G401 (cell line): Measurements from ENCODE around the gene PPP1R1B. TPM values are rescaled to one million over a fixed set of nuclear protein-coding genes. Genes with fewer than 3 reads are reported as not detected.

Experiments
- DNase-seq: peaks from one replicate; pipeline ENCODE4 v3.0.0-alpha.2; 2015; ENCODE audit warnings: low spot score
- in situ Hi-C: cut with HindIII; loops from 2 replicates; pipeline ENCODE4 v1.10.0; 2016; ENCODE audit warnings: low sequenced_read_pairs, mixed read lengths
- total RNA-seq: library from RNA; depleted of rRNA; stranded (reverse); fragments of >200 nt; shearing (Covaris generic); gene quantifications from 2 replicates; pipeline ENCODE4 v1.2.3, GENCODE V29; 2014

PPP1R1B gene
- total RNA-seq, 1 experiment from 2014 or later, result 8.6 TPM

DNA sequence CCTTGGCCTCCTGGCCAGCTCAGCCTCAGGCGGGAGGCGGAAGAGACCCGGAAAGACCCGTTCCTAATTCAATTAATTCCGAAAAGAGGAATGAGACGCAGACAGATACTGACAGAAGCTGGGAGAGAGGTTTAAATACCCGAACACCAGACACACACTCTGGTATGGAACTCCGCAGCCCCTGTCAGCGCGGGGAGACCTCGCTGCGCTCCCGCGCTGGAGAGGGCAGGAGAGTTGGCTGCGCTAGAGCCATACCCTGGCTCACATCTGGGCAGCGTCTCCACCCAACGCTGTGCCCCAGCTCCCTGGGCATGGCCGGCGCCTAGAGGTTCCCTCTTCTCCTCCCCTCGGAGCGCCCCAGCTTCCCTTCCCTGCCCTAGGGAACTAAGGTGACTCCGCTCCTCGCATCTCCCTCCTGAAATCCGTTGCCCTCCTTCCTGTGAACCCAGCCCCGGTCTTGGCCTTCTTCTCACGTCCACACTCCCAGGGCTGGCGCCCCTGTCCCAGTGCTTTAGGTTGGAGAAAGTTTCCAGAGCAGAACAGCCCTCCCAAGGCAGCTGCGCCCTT is 27.0 kb upstream of the PPP1R1B start:
- in situ Hi-C loops, result no loop called here
- no peak for DNase-seq

DNA sequence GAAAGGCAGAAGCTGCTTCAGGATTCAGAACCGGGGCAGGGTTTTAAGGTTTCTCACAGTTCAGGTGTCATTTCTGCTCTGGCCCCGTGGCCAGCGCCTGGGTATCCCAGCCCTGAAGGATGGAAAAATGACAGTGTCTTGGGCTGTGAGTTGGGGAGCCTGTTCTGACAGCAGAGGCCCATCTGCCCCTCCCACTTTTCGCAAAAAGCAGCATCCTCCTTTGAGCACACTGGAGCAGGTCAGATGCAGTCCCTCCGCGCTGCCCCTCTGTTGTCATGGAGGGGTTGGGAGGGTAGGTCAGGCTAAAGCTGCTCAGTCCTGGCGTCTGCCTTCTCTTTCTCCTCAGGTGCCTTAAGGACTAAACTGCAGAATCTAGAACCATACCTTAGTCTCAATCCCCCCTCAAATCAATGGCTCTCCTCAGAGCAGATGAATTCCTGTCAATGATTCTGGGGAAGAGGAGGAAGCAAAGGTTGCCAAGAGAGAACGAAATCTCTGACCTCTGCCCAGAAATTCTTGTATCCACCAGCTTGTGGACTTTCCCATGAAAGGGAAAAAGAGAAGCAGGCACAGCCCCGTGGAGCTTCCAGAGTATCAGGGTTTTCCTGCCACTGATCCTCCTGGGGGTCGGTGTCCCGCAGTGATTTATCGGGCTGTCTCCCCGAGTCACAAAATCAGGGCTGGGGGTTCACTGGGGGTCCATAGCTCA is 26.3 kb upstream of the PPP1R1B start:
- peak; percentile 75 for DNase-seq
- in situ Hi-C loops, result no loop called here

DNA sequence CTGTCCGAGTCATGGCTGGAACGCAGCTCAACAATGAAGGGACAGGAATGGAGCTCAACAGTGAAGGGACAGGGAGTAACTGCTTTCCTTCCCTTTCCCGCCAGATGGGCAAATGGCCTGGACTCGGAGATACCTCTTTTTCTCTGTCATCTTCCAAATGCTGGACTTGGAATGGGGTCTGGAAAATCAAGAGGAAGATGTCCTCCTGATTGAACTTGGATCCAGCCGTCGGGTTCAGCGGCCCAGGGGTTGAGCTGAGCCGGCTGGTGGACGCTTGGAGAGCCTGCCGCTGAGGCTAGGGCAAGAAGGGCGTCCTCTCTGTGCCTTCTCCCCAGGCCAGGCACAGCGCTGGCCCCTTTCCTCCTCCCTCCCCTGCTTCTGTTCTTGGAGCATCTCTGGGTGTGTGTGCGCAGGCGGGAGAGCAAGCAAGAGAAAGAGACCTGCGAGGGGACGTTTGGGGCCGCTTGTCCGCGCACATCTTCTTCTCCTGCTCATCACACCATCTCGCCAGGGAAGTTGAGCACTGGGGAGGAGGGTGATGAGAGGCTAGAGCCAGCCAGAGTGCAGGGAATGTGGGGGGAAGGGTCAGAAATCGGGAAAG is 25.7 kb upstream of the PPP1R1B start:
- peak; percentile 82 for DNase-seq
- in situ Hi-C loops, result no loop called here

DNA sequence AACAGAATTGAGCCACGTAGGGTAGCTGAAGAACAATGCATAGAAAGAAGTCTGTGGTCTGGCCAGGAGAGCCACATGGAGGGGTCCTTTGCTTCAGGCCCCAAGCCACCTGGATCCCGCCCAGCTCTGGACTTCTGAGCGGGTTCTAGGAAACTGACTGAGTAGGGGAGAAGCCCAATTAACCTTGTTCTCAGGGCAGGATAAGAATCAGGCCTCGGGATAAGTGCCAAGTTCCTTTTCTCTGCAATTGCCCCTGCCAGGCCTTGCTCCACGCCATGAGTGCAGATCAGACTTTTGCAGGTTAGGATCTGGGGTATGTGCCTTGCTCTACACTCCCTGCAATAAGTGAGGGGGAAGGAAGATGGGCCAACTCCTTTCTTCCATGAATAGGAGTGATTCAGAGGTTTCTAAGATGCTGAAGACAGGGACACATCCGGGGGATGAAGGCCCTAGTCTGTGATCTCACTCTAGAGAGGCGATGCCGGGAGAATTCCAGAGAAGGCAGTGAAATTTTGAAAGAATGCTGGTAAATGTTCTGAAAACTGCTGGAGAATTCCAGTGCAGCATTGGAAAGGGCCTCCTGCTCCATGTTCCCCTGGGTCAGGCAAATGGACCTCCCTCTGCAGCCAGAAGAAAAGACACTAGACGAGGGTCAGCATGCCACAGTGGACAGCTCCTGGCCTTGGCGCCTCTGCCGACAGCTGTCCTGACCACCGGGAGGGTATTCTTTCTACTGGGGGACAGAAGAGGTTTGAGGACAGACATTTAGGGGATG is 24.8 kb upstream of the PPP1R1B start:
- in situ Hi-C loops, result no loop called here
- DNase-seq, result peak; percentile 64

DNA sequence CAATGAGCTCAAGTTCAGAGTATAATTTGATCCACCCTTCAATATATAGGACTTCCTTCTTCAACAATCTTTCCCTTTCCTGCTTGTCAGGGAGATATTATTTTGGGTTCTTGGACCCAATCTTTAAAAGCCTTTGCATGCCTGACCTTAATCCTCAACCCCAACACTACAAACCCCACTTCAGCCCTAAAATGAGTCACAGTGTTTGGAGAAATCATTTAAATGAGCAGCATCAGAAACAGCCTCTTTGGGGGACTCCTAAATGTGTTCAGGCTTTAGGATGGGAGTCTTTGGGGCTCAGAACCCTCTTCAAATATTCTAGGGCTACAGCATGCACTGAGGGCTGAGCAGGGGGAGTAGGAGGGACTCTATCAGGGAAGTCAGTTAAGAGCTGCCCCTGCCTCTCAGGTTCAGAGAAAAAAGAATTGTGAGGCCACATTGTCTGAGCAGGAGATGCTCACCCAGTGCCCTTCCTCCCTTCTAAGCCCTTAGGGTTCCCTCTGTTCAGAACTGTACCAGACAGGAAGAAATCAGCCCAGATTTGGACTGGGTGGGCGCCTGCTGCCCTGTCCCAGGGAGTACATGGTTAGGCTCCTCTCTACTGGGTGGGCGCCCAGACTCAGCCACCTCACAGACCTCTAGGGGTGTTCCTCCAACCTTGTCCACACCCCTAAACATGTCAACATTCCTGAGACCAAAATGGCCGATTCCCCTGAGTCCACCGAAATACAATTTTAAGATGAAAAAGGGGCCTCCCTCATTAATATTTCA is 24.0 kb upstream of the PPP1R1B start:
- in situ Hi-C loops, result no loop called here
- peak; percentile 47 for DNase-seq

DNA sequence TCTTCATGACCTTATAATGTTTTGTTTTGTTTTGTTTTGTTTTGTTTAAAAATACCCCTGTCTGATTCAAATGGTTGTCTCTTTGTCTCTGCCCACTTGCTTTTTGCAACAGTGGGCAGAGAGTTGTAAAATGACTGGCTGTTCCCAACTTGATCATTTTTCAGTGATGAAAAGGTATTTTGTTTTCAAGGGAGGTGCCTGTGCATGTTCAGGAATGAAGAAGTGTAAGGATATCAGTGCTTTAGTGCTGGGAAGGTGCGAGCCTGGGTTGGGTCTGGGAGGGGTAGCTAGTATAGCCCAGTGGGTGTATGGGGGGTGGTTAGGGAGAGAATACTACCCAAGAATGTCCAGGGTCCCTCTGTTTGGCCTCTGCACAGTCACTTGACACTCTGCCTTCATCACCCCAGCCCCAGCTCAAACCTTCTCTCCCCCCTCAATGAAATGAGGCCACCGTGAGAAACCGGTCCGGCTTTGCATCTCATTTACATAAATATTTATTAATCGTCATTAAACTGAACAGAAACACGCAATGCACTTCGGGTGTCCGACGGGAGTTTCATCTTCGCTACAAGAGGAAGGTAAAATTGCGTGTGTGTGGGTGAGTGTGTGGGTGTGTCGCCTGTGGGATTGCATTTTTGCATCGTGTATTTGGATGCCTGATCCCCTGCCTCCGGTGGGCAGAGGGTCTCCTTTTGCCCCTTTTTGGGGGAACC is 23.3 kb upstream of the PPP1R1B start:
- in situ Hi-C loops, result no loop called here
- DNase-seq, result no peak

DNA sequence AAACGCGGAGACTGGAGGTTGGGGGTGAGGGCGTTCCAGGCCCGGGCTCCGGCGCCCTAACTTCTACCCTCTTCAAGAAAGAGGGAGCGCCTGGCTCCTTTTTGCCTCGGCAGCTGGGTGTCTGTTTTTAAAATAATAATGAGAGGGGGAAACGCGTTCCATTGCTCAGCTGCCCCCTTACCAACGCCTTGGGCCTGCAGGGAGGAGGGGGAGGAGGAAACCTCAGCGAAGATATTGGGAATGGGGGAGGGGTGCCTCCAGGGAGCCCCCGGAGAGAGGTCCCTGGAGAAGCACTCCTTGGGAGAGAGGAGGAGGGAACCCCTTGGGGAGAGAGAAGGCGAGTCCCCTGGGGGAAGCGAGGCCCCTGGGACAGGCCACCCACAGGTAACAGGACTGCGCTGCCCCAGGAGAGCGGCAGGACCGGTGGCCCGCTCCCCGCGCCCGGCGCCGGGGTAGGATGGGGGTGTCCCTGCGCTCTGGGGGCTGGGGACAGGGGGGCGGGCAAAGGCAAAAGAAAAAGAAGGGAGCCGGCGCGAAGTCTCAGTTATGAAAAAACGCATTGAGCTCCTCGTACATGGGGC is 21.8 kb upstream of the PPP1R1B start:
- in situ Hi-C loops, result no loop called here
- no peak for DNase-seq

DNA sequence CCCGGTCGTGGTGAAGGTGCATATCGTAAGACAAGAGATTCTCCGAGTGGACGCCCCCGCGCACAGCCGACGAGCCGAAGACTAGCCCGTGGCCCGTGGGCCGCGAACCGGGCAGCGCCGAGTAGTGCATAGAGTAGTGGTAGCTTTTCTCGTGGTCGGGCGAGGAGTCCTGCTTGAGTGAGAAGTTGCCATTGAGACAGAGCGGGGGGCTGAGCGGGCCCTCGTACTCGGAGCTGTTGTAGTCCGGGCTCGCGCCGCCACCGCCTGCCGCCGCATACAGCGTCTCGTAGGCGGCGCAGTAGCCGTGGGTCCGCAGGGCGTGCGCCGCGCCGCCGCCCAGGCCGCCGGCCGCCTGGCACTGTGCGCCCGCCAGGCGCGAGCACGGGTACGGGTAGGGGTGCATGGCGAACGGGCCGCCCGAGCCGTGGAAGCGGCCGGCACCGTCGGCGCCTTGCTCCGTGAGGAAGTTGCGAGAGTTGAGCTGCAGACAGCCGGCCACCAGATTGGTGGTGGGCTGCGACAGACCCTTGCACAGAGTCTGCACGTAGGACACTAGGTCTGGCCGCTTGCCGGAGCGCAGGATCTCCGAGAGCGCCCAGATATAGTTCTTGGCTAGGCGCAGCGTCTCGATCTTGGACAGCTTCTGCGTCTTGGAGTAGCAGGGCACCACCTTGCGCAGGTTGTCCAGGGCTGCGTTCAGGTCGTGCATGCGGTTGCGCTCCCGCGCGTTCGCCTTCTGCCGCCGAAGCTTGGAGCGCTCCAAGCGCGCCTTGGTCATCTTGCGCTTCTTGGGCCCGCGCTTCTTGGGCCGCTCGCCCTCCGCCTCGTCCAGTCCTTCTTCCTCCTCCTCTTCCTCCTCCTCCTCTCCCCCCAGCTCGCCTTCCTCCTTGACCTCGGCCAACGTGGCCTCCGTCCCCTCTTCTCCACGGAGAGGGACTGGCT is 21.0 kb upstream of the PPP1R1B start:
- in situ Hi-C loops, result no loop called here
- peak; percentile 36 for DNase-seq

DNA sequence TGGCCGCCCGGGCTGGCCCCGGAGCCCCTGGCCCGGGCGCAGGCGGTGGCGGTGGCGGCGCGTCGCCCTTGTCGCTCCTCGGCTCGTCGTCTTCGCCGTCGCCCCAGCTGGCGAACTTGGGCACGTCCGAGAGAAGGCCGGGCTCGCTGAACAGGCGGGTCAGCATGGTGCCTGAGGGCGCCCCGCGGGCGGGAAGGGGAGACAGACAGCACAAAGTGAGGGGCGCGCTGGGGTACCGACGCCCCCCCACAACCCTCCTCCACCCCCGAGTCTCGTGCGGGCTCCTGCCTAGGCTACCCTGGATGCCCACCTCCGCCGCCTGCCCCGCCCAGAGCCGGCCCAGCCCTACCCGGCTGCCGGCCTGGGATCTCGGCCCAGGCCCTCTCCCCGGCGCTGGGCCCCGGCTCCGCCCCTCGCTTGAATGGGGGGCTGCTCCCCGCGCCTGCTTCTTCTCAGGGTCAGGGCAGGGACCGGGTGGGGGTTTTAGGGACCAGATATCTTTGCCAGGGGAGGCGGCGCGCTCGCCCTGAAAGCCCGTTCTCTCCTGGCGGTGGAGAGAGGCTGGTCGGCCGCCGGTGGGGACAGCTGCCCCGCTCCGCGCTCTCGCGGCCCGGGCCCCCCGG is 20.2 kb upstream of the PPP1R1B start:
- in situ Hi-C loops, result no loop called here
- peak; percentile 49 for DNase-seq

DNA sequence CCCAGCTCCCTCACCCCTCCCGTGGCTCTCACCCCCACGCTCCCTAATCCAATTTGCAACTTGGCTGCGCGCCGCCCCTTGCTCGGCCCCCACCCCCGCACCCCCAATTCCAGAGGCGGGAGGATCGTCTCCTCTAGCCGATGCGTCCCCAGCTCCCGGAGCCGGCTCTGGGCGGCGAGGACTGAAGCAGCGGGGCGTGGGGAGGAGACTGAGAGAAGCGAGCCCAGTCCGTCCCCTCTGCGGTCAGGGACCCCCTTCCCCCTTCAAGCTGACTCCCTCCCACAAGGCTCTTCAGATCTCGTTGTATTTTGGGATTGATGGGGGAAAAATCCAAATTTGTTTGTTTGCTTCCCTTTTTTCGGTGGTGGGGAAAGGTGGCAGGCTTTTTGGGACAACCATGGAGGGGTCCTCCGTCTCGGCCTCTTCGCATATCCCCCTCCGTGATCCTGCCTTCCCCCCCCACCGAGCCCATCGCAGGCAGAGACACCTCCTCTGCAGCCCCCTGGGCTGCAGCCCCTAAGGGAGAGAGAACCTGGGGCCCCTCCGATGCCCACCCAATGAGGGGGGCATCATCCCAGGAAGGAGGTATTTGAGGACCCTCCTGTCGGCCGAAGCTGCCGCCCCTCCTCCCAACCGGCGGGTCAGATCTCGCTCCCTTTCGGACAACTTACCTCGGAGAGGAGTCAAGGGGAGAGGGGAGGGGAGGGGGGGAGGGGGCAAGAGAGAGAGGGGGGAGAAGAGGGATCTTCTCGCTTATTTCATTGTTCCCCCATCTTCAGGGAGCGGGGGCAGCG is 19.5 kb upstream of the PPP1R1B start:
- no peak for DNase-seq
- in situ Hi-C loops, result no loop called here

DNA sequence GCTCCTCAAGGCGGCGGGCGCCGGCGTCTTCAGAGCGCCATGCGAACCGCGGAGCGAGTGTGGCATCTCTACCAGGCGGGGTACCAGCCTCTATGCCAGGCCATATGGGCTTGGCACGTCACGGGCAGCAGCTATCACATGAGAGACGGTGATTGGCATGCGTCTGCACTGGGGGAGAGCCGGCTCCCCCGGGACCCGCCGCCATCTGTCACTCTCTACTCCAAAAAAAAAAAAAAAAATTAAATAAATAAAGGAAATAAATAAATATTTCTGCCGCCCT is 19.0 kb upstream of the PPP1R1B start, which contains the start of gene NEUROD2:
Gene NEUROD2 (minus strand): TSS at position 70 of the 280 bp plus-strand sequence. CDS start 1,321 bp downstream, outside the sequence.
- in situ Hi-C loops, result no loop called here
- DNase-seq, result peak; percentile 93

DNA sequence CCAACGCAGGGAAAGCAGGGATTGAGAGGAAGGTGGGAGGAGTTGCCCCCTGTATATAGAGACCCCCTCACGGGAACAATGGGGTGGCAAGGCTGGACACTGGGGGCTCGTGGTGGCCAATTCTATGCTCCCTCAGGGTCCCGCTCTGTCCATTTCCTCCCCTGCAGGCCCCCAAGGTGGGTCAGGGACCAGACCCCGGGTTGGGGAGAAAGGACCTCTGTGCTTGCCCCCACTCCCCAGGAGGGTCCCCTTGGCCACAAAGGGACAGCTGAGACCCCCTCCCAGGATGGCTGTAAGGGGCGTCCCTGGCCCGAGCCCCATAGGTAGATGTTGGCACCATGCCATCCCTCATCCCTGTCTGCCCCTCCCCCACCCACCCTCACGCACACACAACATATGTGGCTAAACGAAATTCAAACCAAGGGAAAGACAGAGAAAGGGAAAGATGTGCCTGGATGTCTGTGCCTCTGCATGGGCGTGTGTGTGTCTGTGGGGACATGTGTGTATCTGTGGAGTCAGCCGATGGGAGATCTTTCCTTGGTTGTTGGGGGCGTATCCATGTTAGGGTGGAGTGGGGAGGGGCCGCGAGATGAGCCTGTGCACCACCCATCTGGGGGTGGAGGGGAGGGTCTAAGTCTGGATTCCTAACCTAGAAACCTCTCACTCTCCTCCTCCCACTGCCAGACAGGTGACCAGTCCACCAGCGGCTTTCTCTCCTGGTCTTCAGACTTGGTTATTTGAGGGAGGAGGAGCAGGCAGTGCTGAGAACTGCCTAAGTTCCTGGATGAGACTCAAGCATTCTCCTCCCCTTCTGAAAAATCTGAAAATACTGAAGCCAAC is 18.4 kb upstream of the PPP1R1B start:
- in situ Hi-C loops, result no loop called here
- DNase-seq, result peak; percentile 79

DNA sequence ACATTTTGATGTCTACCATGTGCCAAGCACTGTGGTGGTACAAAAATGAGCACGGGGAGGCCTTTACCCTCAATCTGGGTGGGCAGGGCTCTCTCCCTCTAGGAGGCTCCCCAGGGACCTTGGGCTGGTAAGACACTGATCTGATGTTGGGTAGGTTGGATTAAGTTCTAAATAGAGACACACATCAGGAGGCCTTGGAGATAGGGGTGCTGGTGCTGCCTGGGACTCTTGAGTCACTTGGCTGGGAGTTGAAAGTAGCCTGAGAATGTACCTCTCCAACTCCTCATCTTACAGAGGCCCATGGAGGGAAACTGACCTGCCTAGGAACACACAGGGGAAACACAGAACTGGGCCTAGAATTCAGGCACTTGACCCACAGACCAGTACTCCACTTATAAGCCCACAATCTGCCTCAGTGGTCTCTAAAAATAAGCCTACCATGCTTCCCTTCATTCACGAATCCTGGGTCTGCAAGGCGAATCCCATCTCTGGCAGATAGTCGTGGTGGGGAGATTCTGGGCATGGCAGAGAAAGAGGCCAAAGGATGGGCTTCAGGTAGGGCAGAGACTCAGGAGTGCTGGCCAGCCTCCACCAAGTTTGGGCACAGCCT is 17.2 kb upstream of the PPP1R1B start:
- no peak for DNase-seq
- in situ Hi-C loops, result no loop called here

DNA sequence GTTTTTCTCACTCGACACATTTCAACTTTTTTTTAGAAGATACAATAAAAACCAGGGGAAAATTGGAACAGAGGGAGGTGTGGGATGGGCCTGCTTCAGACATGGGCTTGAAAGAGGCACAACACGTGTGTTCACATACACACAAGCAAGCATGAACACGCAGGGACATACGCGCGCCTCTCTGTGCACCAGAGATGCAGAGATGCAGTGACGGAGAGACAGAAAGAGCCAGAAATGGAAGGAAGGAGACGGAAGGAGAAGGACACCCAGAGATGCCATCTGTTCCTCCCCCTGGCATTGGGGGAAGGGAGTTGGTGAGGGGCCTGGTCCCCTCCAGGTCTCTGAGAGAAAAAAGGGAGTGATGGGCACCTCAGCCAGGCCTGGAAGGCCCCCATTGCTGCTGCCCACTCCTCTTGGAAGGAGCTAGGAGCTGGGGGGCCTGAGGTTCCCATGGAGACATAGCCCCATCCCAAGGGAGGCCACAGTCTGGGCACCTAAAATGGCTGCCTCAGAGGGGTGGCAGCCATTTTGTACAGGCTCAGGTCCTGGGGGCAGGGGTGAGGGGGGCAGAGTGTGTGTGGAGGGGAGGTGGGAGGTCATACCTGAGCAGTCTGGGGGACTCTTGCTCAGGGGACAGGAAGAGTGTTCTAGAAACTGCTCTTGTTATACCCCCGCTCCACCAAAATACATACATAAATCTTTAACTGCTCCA is 15.2 kb upstream of the PPP1R1B start:
- peak; percentile 58 for DNase-seq

More for the DNA sequence above, 15.2 kb upstream of the PPP1R1B start:
- in situ Hi-C loops, result no loop called here
